Pons (tissue), 1 donor: Measurements from ENCODE around the gene TMEM45A.
"Not testable (repeated sequence)": the region's sequence is repeated elsewhere in the genome, so short reads cannot be mapped to it uniquely, and the experiment has no call there.

Experiments
- DNase-seq: peaks from one replicate; pipeline ENCODE4 v3.0.0-alpha.2; 2016; ENCODE audit warnings: low spot score

The TMEM45A gene

GRCh38 chr3:100577382-100578008 is 85.1 kb downstream of the TMEM45A start:
- no peak for DNase-seq

DNA sequence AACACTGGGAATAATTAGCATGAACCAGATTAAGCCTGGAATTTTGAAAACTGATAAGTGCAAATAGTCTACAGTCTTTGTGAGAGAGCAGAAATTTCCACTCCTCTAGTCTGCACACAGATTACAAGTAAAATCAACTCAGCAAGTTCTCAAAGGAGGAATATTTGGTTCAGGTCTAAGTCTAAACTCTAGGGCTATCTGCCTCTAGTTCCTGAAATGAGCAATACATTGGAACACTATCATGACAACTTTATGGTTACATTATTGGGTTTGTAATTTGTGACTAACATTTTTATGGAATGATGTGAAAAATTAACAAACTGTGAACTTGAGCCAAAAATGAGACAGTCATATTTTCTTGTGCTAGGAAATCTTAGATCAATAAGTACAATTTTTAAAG is 86.2 kb downstream of the TMEM45A start:
- DNase-seq: no peak

DNA sequence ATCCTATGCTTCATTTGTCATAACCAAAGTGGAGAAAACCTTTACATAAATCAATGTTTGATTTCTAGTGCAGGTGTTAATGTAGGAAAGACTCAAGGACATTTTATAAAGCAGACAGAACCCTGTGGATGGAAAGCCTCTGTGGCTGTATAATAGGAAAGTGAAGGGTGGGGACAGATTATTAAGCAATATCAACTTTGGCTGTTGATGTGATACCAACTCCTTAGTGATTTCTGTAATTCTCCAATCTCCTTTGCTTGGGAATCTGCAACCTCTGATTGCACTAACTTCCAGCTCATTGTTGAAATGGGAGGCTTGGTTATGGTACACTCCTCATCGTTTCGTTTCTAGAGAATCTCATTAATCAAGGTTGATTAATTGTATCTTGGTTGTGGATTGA is 87.7 kb downstream of the TMEM45A start:
- no peak for DNase-seq

DNA sequence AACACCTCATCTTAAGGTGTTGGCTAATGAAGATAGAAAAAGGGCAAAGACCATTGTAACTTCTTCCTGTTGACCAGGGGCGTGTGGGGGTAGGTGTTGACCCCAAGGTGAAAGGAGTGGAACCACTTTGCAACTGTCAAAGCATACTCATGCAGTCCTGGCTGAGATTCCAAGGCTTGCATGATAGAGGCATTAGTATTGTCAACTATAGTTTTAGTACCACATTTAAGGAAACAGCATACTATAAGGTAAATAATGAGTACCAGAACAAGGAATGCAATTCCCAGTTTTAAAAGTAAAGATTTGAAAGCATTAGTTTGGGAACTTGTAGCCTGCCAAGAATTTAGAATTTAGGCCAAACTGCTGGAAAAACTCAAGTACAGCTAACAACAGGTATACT is 89.2 kb downstream of the TMEM45A start:
- no peak for DNase-seq

GRCh38 chr3:100582157-100582556 is 89.7 kb downstream of the TMEM45A start:
- DNase-seq: not testable (repeated sequence)

GRCh38 chr3:100584101-100584660 is 91.8 kb downstream of the TMEM45A start:
- no peak for DNase-seq

DNA sequence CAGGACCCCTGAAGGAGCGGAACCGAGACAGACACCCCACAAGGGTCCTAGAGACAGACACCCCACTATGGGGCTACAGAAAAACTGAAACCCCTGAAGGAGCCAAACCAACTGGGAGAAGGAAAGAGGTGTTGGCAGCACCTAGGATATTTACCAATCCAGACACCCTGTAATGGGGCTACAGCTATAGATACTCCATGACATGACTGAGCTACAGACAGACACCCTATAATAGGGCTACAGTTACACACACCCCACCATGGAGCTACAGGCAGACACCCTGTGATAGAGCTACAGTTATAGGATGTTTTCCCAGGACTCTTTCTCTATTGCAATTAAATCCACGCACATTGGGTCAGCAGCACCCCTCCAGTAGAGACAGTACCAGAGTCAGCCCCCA is 94.4 kb downstream of the TMEM45A start:
- DNase-seq: no peak

- no peak for DNase-seq
Observed at GRCh38 chr3:100588251-100588650, 95.8 kb downstream of the TMEM45A start.

DNA sequence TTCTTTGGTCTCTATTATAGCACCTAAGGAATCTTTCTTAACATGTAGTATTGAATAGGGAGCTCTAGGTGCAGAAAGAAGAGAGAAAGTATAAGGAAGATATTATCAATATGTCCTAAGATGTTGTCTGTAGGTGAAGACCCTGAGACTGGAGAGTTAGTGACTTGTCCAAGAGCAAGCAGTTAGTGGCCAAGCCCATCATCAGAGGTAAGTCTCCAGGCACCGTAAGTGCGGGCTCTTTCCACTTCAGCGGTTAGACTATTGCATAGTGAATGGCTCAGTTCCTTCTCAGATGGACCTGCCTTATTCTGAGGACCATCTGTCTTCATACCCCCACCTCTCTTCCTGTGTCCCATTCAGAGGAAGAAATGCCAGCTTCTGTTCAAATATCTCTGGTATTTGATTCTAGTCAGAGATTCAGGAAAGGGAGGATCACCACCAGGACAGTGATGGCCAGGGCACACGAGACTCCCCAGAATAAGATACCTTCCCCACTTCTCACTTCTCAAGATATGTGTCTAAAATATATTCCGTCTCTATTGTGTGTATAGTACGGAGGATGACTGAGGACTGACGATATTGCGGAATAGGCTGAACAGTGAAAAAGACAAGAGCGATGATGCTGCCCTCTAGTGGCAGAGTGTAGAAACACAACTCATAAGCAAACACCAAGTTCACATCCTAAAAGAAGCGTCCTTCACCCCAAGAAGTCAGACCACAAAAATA is 97.9 kb downstream of the TMEM45A start:
- peak; percentile 82 for DNase-seq

DNA sequence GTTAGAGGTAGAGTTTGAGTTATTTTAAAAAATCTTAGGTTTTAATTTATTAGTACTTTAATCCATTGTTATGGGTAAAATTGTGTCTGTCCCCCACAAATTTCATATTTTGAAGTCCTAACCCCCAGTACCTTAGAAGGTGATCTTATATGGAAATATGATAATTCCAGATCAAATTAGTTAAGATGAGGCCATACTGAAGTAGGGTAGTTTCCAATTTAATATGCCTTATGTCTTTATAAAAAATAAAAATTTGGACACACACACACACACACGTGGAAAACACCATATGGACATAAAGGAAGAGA is 98.4 kb downstream of the TMEM45A start:
- DNase-seq: no peak

GRCh38 chr3:100591411-100591810 is 99.0 kb downstream of the TMEM45A start:
- DNase-seq: no peak

DNA sequence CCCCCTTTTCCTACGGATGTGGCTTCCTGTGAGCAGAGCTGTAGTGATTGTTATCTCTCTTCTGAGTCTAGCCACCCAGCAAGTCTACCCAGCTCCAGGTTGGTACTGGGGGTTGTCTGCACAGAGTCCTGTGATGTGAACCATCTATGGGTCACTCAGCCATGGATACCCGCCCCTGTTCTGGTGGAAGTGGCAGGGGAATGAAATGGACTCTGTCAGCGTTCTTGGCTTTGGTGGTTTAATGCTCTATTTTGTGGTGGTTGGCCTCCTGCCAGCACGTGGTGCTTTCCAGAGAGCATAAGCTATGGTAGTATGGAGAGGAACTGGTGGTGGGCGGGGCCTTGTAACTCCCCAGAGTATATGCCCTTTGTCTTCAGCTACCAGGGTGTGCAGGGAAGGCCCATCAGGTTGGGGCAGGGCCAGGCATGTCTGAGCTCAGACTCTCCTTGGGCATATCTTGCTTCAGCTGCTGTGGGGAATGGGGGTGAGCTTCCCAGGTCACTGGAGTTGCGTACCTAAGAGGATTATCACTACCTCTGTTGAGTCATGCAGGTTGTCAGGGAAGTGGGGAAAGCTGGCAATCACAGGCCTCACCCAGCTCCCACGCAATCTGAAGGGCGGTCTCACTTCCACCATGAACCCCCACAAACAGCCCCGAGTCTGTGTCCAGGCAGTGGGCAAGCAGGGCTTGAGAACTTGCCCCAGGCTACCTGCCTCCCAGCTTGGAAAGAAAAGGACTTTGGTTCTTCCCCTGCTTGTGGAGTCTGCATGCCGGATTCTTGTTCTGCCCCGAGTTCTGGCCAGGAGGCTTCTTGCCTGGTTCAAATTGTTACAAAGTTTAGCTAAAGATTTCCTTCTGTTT is 108.0 kb downstream of the TMEM45A start:
- no peak for DNase-seq

DNA sequence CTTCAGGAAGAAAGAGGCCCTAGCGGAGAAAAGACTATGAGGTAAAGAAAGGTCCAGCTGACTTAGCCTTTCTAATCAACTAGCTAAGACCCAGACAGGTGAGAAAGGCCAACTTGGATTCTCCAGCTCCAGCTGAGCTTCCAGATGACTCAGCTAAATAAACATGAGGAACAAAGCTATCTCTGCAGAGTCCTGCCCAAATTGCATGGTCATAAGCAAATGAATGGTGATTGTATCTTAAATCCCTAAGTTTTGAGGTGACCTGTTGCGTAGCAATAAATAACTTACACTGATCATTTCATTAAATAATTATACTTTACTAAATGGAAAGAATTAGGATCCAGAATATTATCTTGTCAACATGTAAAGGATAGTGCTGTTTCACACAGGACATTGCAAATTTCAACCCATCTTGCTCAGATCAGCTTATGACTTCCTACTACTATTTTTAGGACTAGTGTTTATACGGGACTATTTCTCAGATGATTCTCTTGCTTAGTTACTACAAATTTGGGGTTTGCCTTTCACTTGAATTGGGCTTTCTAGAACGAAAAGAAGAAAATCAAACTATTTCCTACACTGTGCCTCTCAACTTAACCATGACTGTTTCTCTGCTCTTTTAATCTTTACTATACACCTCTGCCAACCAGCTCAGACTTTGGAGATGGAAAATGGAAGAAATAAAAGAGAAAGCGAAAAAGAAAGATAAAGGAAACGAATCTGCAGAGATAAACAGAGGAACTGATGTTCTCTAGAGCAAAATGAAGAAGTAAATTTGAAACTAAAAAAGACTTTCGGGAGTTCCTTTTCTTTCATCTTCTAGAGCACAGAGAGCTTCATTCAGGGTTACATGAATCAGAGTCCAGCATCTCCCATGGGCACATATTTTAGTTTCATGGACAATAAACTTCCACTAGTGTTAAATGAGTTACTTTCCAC is 110.4 kb downstream of the TMEM45A start:
- peak; percentile 14 for DNase-seq

DNA sequence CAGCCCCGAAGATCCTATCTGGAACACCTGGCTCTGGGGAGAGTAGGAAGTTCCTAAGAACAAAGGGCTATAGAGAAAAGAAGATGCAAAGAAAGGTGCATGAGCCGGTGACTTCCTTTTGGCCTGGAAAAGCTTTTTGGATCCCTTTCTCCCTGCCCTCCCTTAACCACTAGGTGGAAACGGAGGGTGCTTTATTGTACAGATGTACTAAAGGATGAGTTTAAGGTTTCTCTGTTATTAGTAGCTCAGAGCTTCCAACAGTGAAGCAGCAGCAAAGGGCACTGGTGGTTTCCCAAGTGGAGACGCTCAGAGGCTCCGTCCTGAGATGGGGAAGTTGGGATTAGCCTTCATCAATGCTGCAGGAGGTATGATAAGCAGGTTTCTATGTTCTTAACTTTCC is 111.0 kb downstream of the TMEM45A start:
- DNase-seq: no peak

DNA sequence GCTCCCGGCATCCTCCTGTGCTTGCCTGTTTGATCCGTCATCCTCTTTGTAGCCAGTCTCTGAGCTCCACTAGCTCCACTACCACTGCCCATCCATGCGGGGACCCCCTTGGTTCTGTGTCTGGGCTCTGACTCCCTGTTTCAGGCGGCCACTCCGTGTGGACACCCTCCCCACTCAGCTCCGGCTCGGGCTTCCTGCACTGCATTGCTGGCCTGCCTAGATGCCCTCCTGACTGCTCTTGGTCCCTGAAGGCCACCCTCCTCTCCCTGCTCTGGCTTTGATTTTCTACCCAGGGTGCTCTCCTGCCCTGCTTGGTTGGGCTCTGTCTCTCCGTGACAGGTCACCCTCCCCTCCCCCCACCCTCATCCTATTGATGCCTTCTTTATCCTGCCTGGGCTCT is 112.9 kb downstream of the TMEM45A start:
- DNase-seq: no peak

DNA sequence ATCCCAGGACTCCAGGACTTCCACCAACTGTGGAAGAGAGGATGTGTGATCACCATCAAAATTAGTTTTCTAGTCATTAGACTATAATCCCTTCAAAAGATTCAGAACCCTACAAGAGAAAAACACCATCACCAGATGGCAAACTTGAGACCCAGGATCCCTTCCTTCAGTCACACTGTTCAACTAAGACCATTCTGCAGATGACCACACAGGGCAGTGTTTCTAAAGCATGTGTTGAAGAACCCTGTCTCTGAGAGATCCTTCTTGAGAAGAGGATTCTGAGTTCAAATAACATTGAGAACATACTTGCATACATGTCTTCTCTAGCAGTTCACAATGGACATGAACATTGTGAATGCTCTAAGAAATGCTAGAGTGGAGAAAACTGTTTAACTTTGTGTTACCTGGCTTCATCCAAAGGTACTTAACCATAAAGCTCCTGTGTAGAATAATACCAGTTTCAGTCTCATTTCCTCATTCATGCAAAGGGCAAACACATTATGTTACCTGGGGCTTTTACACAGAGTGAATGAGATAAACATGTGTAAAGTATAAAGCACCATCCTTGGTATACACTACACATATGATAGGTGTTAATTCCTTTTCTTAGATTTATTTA is 114.6 kb downstream of the TMEM45A start:
- no peak for DNase-seq

- DNase-seq: no peak
Observed at GRCh38 chr3:100609305-100609704, 116.9 kb downstream of the TMEM45A start, which contains the start of gene ADGRG7. TSS of gene ADGRG7 (plus strand) at chr3:100609601. CDS start at chr3:100609857, 256 bp downstream.

GRCh38 chr3:100609963-100610362 is 117.5 kb downstream of the TMEM45A start:
- no peak for DNase-seq

GRCh38 chr3:100611221-100611620 is 118.8 kb downstream of the TMEM45A start:
- DNase-seq: no peak

DNA sequence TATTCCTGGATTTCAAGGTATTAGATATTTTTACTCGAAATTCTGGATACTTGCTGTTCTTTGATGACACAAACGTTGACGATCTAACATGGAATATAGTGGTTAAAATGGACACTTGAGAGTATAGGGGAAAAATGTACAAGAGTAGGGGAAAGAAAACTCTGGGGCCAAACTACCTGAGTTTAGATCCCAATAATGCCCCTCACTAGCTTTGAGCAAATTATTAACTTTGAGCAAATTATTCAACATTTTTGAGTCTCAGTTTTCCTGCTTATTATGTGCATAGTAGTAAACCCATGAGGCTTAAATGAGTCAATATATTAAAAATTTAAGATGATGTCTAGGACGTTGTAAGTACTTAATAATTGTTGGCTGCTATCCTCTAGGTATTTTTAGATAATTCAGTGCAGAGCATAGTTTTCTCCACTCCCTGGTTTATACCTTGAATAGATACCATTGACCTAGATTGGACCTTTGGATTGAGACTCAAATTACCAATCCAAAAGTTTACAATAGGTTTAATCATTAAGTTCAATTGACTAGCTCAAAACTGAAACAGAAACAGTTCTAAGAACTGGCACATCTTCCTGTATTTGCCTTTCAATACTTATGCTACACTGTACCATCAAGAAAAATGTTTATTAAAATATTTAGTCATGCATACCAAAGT is 121.4 kb downstream of the TMEM45A start:
- DNase-seq: no peak

DNA sequence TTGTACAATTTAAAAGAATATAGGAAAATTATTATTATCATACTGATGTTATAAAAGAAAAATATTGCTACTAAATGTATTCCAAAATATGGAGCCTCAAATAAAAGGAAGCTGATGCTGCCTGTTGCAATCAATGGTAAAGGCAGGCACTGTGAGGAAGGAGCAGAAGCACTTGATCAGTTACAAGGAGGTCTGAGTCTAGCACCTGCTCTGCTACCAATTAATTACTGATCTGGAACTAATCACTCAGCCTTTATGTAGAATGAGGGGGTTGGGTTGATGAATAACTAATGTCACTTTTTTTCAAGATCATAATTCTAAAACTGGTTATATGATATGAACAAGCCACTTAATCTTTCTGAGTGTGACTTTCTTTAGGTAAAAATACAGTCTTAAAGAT is 122.5 kb downstream of the TMEM45A start:
- DNase-seq: no peak
